GM18511 (cell line): Measurements from ENCODE around the gene ADAMTS4.
A peak's percentile ranks its signal among the peaks of the same experiment; 100 is the strongest.

Experiments
- ATAC-seq: cut with Tn5 transposase; IDR thresholded peaks from one replicate; pipeline ENCODE4 v1.9.1; 2021; ENCODE audit warnings: mild to moderate bottlenecking, moderate library complexity; ENCODE audit not compliant: unreplicated experiment

The ADAMTS4 gene

GRCh38 chr1:161222175-161223019, 23.5 kb upstream of the ADAMTS4 start:
- ATAC-seq = no peak

DNA sequence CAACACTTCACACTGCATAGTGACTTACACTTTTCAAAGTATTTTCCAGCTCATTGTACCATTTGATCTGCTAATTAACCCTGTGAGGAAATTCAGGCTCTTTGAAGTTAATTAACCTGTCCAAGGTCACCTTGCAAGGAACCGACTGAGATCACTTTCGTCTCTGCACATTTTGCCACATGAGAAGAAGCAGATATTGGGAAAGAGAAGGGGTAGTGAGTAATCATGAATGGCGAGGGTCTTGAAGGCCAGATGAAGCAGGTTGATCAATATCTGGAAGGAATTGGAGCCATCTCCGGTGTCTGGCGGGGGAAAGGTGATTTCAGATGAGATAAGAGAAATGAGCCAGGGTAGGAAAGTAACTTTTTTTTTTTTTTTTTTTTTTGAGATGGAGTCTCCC, 21.1 kb upstream of the ADAMTS4 start:
- no peak for ATAC-seq

- no peak for ATAC-seq
Measured at GRCh38 chr1:161219078-161219892, 20.4 kb upstream of the ADAMTS4 start.

- no peak for ATAC-seq
Measured at GRCh38 chr1:161218301-161219077, 19.6 kb upstream of the ADAMTS4 start.

DNA sequence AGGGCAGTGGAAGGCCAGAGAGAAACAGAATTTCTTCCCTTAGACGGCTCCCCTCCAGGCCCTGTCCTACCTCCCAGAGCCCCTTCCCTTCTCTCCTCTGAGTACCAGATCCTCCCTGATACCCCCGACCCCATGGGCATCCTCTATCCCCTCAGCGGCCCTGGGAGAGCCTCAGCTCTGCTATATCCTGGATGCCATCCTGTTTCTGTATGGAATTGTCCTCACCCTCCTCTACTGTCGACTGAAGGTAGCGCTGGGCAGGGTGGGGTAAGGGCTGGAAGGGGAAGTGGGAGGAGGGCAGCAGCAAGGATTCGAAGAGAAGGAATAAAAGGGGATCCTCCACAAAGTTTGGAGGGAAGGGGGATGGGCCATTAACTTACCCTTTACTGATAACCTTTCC, 19.0 kb upstream of the ADAMTS4 start:
- no peak for ATAC-seq

DNA sequence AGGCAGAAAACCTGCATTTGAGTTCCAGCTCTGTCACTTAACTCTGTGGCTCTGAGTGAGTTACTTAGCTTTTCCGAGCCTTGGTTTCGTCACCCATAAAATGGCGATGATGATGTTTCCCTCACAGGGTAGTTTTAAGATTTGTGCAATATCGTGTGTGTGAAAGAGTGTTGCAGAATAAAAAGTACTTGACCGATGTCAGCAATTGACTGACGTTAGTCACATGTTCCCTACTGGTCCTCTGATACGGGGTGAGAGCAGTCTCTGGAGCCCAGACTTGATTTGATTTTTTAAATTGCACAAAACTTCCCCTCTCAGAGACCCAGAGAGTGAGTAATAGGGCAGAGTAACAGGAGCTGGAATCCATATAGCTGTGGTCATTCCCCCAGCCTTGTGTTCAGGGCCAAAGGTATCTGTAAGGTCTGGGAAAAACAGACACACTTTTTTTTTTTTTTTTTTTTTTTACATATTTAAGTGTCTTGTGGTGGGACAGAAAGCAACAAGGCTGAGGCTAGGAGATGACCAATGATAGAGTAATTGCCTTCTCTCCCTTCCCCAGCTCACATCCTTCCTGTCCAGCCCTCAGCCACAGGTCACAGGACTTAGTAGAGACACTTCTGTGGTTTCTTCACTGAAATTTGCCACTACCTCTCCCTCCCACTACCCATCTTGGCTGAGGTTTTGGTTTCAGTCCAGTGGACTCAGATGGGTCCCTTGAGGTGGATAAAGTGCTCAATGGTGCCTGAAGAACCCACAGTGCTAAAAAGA, 18.3 kb upstream of the ADAMTS4 start:
- peak; percentile 96 for ATAC-seq

GRCh38 chr1:161215076-161215475, 16.2 kb upstream of the ADAMTS4 start, which contains the start of gene FCER1G:
TSS of gene FCER1G (plus strand) at chr1:161215295. CDS start at chr1:161215322, 27 bp downstream.
- no peak for ATAC-seq

GRCh38 chr1:161214369-161214768, 15.5 kb upstream of the ADAMTS4 start:
- ATAC-seq = no peak

DNA sequence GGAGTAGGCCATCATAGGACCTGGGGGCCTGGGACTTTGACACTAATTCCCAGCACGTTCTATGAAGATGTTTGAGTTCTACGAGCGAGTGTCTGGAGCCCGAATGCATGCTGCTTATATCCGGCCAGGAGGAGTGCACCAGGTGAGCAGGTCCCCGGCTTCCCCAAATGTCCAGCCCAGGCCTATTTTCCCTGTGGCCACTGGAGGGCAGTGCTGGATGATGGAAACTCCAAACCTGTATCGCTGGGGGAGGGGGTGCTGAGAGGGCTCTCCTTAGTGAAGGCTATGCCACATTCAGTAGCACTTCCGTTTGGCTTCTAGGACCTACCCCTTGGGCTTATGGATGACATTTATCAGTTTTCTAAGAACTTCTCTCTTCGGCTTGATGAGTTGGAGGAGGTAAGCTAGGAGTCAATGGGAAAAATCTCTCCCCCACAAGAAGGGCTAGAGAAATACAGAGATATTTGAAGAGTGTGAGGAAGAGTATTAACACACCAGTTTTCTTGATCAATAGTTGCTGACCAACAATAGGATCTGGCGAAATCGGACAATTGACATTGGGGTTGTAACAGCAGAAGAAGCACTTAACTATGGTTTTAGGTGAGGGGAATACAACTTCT, 11.0 kb upstream of the ADAMTS4 start:
- no peak for ATAC-seq

GRCh38 chr1:161207173-161207572, 8.3 kb upstream of the ADAMTS4 start:
- ATAC-seq = no peak

DNA sequence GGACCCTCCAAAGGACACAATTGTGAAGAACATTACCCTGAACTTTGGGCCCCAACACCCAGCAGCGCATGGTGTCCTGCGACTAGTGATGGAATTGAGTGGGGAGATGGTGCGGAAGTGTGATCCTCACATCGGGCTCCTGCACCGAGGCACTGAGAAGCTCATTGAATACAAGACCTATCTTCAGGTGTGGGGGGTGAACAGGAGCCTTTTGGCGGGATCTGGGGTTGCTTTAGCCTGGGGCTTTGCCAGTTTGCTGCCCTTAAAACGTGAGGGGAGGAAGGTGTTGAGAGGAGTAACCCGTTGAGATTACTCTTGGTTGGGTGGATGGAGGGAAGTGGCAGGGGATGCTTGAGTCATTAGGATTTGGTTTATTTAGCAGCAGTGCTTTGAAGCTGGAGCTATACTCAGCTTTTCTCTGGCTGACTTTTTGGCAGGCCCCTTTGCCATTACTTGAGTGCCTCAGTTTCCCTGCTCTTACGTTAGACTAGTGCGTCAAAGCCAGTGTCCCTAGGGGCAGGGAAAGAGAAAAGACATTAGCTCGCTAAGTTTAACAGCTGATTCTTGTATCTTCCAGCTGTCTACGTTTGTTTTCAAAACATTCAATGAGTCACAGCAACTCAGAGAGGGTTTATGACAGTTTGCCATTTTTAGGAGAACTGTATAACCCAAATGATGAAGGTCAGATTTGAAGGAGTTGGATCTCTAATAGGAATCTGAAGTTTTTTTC, 7.7 kb upstream of the ADAMTS4 start:
- ATAC-seq = no peak

- ATAC-seq = peak; percentile 99
Measured at GRCh38 chr1:161201836-161202712, 3.2 kb upstream of the ADAMTS4 start, which contains the start of gene NDUFS2. TSS of gene NDUFS2 (plus strand) at chr1:161202367. CDS start at chr1:161202386, 19 bp downstream.

- ATAC-seq = no peak
Measured at GRCh38 chr1:161200992-161201835, 2.4 kb upstream of the ADAMTS4 start.

- ATAC-seq = no peak
Measured at GRCh38 chr1:161200421-161200991, 1.7 kb upstream of the ADAMTS4 start.

DNA sequence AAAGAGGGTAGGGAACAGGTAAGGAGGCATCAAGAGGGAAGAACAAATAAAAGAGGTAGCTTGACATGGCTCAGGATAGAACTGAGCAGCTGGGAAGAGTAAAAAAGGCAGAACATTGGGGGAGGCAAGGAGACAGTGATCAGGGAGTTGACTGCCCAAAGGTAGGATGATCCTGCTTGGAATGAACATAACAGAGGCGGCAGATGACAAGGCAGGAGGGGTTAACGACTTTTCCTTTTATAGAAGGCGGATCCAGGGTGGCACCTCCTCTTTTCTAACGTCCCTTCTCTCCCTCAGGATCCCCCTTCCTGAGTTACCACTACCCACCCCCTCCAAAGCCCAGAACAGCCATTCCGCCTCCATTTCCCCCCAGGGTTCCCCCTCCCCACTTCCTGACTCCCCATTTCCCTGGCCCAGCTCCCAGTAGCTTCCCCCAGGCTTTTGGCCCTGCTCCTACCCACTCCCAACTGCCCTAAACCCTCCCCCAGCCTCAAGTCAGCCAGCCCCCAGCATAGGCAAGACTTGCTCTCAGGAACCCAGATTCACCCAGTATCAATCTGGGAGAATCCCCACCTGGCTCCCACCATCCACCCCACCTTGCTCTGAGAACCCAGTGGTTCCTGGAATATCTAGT, 769 bp upstream of the ADAMTS4 start:
- ATAC-seq = no peak

- ATAC-seq = no peak
Measured at GRCh38 chr1:161198194-161198896, 509 bp downstream of the ADAMTS4 start.
